ENCODE measurements around the gene BRD3OS. TPM values are rescaled to one million over a fixed set of nuclear protein-coding genes. Genes with fewer than 3 reads are reported as not detected.

Gene BRD3OS
- total RNA-seq, 4 donors from 2014 or later = 15.3 to 39.0 (median 21.7) TPM

GRCh38 chr9:133998915-133999595 is 26.2 kb upstream of the BRD3OS start:
- no peak for ATAC-seq
- H3K27ac ChIP-seq = no peak overlapping the region
- TF ChIP-seq POLR2AphosphoS5 (IDR thresholded peaks at IDR 0.05) = no peak
- TF ChIP-seq EP300 (IDR thresholded peaks at IDR 0.05) = no peak
- no peak for TF ChIP-seq CTCF (IDR thresholded peaks at IDR 0.05)
- TF ChIP-seq POLR2A (IDR thresholded peaks at IDR 0.05) = no peak
- H3K9me3 ChIP-seq = no peaks in the 10 kb centered on the region
- no peak overlapping the region for H3K4me3 ChIP-seq
- WGBS, 2 donors (ENCODE audit: low coverage in 1 of 2) = 100% methylated on average over 1 of the region's 1 CpG; no CpG with 5 or more reads in 1 of the 2 donors
- H3K36me3 ChIP-seq = no peaks in the 10 kb centered on the region
- peaks cover 37% of the 10 kb centered on the region for H3K27me3 ChIP-seq
- H3K4me1 ChIP-seq = peaks cover 0 to 7% (median 3%) of the 10 kb centered on the region in 3 donors

GRCh38 chr9:133999851-134000265 is 25.4 kb upstream of the BRD3OS start:
- TF ChIP-seq EP300 (IDR thresholded peaks at IDR 0.05) (no peak), POLR2A (IDR thresholded peaks at IDR 0.05) (no peak), POLR2AphosphoS5 (IDR thresholded peaks at IDR 0.05) (no peak), CTCF (IDR thresholded peaks at IDR 0.05) (no peak)
- Histone ChIP-seq H3K4me1 (no peaks in the 10 kb centered on the region), H3K4me3 (no peak overlapping the region), H3K27me3 (peaks cover 37% of the 10 kb centered on the region), H3K27ac (no peak overlapping the region), H3K36me3 (no peaks in the 10 kb centered on the region), H3K9me3 (no peaks in the 10 kb centered on the region)
- no peak for ATAC-seq
- WGBS, 2 donors (ENCODE audit: low coverage in 1 of 2) = 66% methylated on average over 3 of the region's 6 CpGs; no CpG with 5 or more reads in 1 of the 2 donors

GRCh38 chr9:134002796-134003195 is 22.5 kb upstream of the BRD3OS start:
- no peaks in the 10 kb centered on the region for H3K9me3 ChIP-seq
- no peak overlapping the region for H3K4me3 ChIP-seq
- WGBS, 2 donors (ENCODE audit: low coverage in 1 of 2) = no CpG with 5 or more reads among the region's 2 CpGs
- H3K4me1 ChIP-seq = no peaks in the 10 kb centered on the region
- no peak for ATAC-seq
- H3K36me3 ChIP-seq = no peaks in the 10 kb centered on the region
- H3K27me3 ChIP-seq = peaks cover 33% of the 10 kb centered on the region
- no peak for TF ChIP-seq POLR2A (IDR thresholded peaks at IDR 0.05)
- no peak for TF ChIP-seq CTCF (IDR thresholded peaks at IDR 0.05)
- TF ChIP-seq EP300 (IDR thresholded peaks at IDR 0.05) = no peak
- no peak for TF ChIP-seq POLR2AphosphoS5 (IDR thresholded peaks at IDR 0.05)
- H3K27ac ChIP-seq = no peak overlapping the region

- TF ChIP-seq POLR2AphosphoS5 (IDR thresholded peaks at IDR 0.05) (no peak), POLR2A (IDR thresholded peaks at IDR 0.05) (no peak), CTCF (IDR thresholded peaks at IDR 0.05) (no peak), EP300 (IDR thresholded peaks at IDR 0.05) (no peak)
- no peak for ATAC-seq
- H3K4me1 ChIP-seq = no peaks in the 10 kb centered on the region
- no peaks in the 10 kb centered on the region for H3K9me3 ChIP-seq
- H3K27me3 ChIP-seq = peaks cover 28% of the 10 kb centered on the region
- H3K36me3 ChIP-seq = no peaks in the 10 kb centered on the region
- H3K4me3 ChIP-seq = no peak overlapping the region
- 88 to 92% methylated on average over 2 of the region's 2 CpGs for WGBS, 2 donors (ENCODE audit: low coverage in 1 of 2)
- no peak overlapping the region for H3K27ac ChIP-seq
Observed at GRCh38 chr9:134003237-134003636, 22.0 kb upstream of the BRD3OS start.

Measured in gastroesophageal sphincter (tissue), 4 donors.